GM12878 (cell line): ENCODE measurements around the gene MEIS2. TPM values are rescaled to one million over a fixed set of nuclear protein-coding genes. Genes with fewer than 3 reads are reported as not detected.

Source experiments
- ATAC-seq: fragments of 200-7000 bp; cut with Tn5 transposase; 3 replicates; pipeline ENCODE4 v1.9.1; 2020; ENCODE audit warnings: mild to moderate bottlenecking, moderate library complexity
- BruUV-seq: library from RNA; stranded (reverse); fragments of 400-500 nt; replicated peaks from 2 replicates; lab custom pipeline; 2021; lab: Mats Ljungman, UMichigan
- CTCF ChIA-PET: fragments of 300-600 bp; sonication (Branson Sonifier 250); formaldehyde crosslinking; extraction: SDS; loops from one replicate; lab custom pipeline; 2021; ENCODE audit warnings: inconsistent platforms; lab: Yijun Ruan, JAX
- POLR2A ChIA-PET: fragments of 350-600 bp; formaldehyde crosslinking; extraction: SDS; loops from one replicate; lab custom pipeline; 2021; ENCODE audit warnings: inconsistent platforms; lab: Charles Lee
- RAD21 ChIA-PET: fragments of 300-600 bp; sonication (Branson Sonifier 250); formaldehyde crosslinking; loops from one replicate; lab custom pipeline; 2023; ENCODE audit warnings: antibody characterized with exemption; ENCODE audit not compliant: unreplicated experiment; lab: Charles Lee
- SMC1A ChIA-PET: fragments of 300-600 bp; sonication (Branson Sonifier 250); formaldehyde crosslinking; loops from one replicate; lab custom pipeline; 2023; ENCODE audit not compliant: unreplicated experiment, uncharacterized antibody; lab: Charles Lee
- DNase-seq: peaks from one replicate; pipeline ENCODE4 v3.0.0-alpha.2; 2011; ENCODE audit warnings: low read depth, low spot score
- FAIRE-seq: peaks from 3 replicates; lab custom pipeline; 2011; peaks lifted over from hg19 to GRCh38; lab: Jason Lieb, UNC
- H2AFZ ChIP-seq: 2 replicates; pipeline ENCODE4 v1.6.0; 2011; ENCODE audit warnings: low read depth, low read length, control low read depth; ENCODE audit not compliant: control insufficient read depth
- H3K27ac ChIP-seq: 2 replicates; pipeline ENCODE4 v1.5.1; 2011; ENCODE audit warnings: control low read depth; ENCODE audit not compliant: control insufficient read depth, insufficient read depth
- H3K27me3 ChIP-seq, 2 experiments: replicated peaks in 1 of 2; 2 replicates each; pipeline versions ENCODE4 v1.6.0 to v1.6.1; 2011; ENCODE audit warnings: low read length in 1 of 2; ENCODE audit not compliant: control insufficient read depth in 2 of 2, insufficient read depth in 2 of 2
- H3K36me3 ChIP-seq, 2 experiments: 2 replicates each; pipeline ENCODE4 v1.5.1; 2011; ENCODE audit warnings: low read length in 1 of 2; ENCODE audit not compliant: control insufficient read depth in 2 of 2, insufficient read depth in 2 of 2
- H3K4me1 ChIP-seq: 2 replicates; pipeline ENCODE4 v1.6.1; 2011; ENCODE audit warnings: mild to moderate bottlenecking, low read length, moderate library complexity, mixed read lengths; ENCODE audit not compliant: control insufficient read depth, insufficient read depth
- H3K4me2 ChIP-seq: 2 replicates; pipeline ENCODE4 v1.6.0; 2011; ENCODE audit warnings: control low read depth; ENCODE audit not compliant: control insufficient read depth, insufficient read depth
- H3K4me3 ChIP-seq: fragments of 200-600 bp; sonication (generic); 2 replicates; pipeline ENCODE4 v1.5.1; 2016
- H3K79me2 ChIP-seq: 2 replicates; pipeline ENCODE4 v1.6.0; 2011; ENCODE audit warnings: low read length; ENCODE audit not compliant: control insufficient read depth, insufficient read depth
- H3K9ac ChIP-seq: 2 replicates; pipeline ENCODE4 v1.8.0; 2011; ENCODE audit warnings: low read length, control low read depth, mixed read lengths; ENCODE audit not compliant: control insufficient read depth, insufficient read depth
- H3K9me3 ChIP-seq: replicated peaks from 3 replicates; pipeline ENCODE4 v1.5.1; 2011; ENCODE audit warnings: mild to moderate bottlenecking, low read length; ENCODE audit not compliant: control insufficient read depth, insufficient read depth
- H4K20me1 ChIP-seq: 2 replicates; pipeline ENCODE4 v1.6.0; 2011; ENCODE audit not compliant: control insufficient read depth, insufficient read depth
- ZNF24 ChIP-seq: fragments of 450-650 bp; IDR thresholded peaks from 2 replicates; pipeline ENCODE4 v1.6.1; 2017; ENCODE audit warnings: antibody characterized with exemption, mild to moderate bottlenecking
- WGBS: methylation state at CpG from one replicate; pipeline ENCODE4 v1.1.6; 2016; ENCODE audit warnings: low lambda C conversion rate; ENCODE audit not compliant: insufficient replicate concordance, insufficient coverage; ENCODE audit errors: missing lambda C conversion rate; 5-methylcytosine and 5-hydroxymethylcytosine counted together
- in situ Hi-C: fragments of 300-500 bp; cut with MboI; formaldehyde crosslinking; loops from 9 replicates; pipeline ENCODE4 v1.14.3; 2018; ENCODE audit warnings: mixed read lengths
- intact Hi-C: fragments of 100-400 bp; cut with micrococcal nuclease; formaldehyde crosslinking; loops from one replicate; pipeline ENCODE4 v1.14.2; 2022; ENCODE audit not compliant: unreplicated experiment
- polyA plus RNA-seq, 11 experiments: library from polyadenylated mRNA; depleted of rRNA in 4 of 11; unstranded in 6 of 11; stranded (reverse) in 5 of 11; fragments of >200 nt; fragmentation: Nextera tagmentation in 4 of 11; fragmentation: Illumina TruSeq in 1 of 11; extraction: Ambion mirVana in 4 of 11; extraction: Trizol in 1 of 11; gene quantifications; 1 replicate in 1 of 11; 2 replicates in 10 of 11; pipeline versions ENCODE4 v1.2.1 to v1.2.3, GENCODE V29; 2011 to 2016; ENCODE audit warnings: inconsistent platforms in 2 of 11, missing spikeins in 2 of 11, low read depth in 1 of 11
- total RNA-seq, 4 experiments: library from RNA; depleted of rRNA in 3 of 4; stranded (reverse); fragments of >200 nt in 3 of 4; fragmentation: Illumina TruSeq in 1 of 4; extraction: Trizol in 1 of 4; gene quantifications; 2 replicates each; pipeline versions ENCODE4 v1.2.1 to v1.2.3, GENCODE V29; 2013 to 2021
- TF ChIP-seq, protein P1 (sequence below): IDR thresholded peaks from 2 replicates; pipeline ENCODE4 v1.6.1; 2011; ENCODE audit warnings: mild to moderate bottlenecking, low read depth, low read length, moderate library complexity; ENCODE audit not compliant: insufficient replicate concordance
- TF ChIP-seq, protein P2 (sequence below): fragments of 450-650 bp; IDR thresholded peaks from 2 replicates; pipeline ENCODE4 v1.6.1; 2017; ENCODE audit warnings: borderline replicate concordance
- TF ChIP-seq, protein P3 (sequence below): IDR thresholded peaks from 2 replicates; pipeline ENCODE4 v1.6.1; 2012; ENCODE audit warnings: low read depth, low read length, improper control_type of control experiment

The MEIS2 gene
- total and polyA plus RNA-seq, 10 of the 15 experiments (the other 5 are each of a cell fraction or from before 2014, with no cell fraction given), result 9.2 to 54.0 (median 20.4) TPM

DNA sequence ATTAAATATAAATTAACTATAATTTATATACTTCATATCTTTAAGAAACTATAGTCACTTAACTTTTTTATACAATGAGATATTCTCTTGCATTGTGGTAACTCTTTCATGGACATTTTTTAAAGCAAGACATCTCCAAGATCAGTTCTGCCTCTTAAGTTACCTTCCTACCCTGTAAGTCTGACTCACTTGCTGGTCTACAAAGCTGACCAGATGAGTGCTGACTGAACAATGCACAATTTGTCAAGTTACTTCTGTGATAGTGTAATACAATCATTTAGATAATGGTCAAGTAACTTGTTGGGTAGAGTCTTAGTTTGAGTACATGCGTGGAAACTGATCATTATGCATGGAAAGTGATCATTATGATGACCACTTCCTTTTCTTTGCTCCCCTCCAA lies 145.9 kb downstream of the MEIS2 start (continued):
- TF ChIP-seq, protein P1, sequence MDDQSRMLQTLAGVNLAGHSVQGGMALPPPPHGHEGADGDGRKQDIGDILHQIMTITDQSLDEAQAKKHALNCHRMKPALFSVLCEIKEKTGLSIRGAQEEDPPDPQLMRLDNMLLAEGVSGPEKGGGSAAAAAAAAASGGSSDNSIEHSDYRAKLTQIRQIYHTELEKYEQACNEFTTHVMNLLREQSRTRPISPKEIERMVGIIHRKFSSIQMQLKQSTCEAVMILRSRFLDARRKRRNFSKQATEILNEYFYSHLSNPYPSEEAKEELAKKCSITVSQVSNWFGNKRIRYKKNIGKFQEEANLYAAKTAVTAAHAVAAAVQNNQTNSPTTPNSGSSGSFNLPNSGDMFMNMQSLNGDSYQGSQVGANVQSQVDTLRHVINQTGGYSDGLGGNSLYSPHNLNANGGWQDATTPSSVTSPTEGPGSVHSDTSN, result no peak
- TF ChIP-seq ZNF24, result no peak
- TF ChIP-seq, protein P2, sequence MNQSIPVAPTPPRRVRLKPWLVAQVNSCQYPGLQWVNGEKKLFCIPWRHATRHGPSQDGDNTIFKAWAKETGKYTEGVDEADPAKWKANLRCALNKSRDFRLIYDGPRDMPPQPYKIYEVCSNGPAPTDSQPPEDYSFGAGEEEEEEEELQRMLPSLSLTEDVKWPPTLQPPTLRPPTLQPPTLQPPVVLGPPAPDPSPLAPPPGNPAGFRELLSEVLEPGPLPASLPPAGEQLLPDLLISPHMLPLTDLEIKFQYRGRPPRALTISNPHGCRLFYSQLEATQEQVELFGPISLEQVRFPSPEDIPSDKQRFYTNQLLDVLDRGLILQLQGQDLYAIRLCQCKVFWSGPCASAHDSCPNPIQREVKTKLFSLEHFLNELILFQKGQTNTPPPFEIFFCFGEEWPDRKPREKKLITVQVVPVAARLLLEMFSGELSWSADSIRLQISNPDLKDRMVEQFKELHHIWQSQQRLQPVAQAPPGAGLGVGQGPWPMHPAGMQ, result no peak

DNA sequence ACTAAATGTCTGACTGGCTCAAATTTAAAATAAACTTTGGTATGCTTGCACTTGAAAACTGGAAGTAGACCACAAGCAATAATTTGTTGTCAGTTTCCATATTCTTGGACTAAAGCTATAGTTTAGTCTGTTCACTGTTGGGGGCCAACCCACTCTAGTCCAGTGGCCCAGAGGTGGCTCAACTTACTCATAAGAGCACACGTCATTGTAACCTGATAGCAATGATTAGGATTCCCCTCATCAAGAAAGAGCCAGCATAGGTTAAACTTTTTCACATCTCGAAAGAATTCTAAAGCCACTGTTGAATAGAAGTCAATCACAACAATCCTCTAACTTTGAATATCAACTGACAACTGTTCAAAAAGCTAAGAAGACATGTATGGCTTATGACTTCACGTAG lies 147.0 kb downstream of the MEIS2 start:
- H3K27ac ChIP-seq, result no peak overlapping the region
- H3K9ac ChIP-seq, result no peak overlapping the region
- FAIRE-seq (no peak), ATAC-seq (no peak), DNase-seq (no peak)
- in situ Hi-C loops (no loop called here), intact Hi-C loops (no loop called here)
- no peaks in the 10 kb centered on the region; a peak in 1 of 4 replicates for H3K36me3 ChIP-seq
- no peaks in the 10 kb centered on the region for H3K9me3 ChIP-seq
- H3K27me3 ChIP-seq, result no peaks in the 10 kb centered on the region
- no peaks in the 10 kb centered on the region for H3K79me2 ChIP-seq
- H3K4me2 ChIP-seq, result no peak overlapping the region
- CTCF ChIA-PET, result interaction anchor here (0.7 to 0.9 kb wide), 3 partner anchors 9 to 67 kb away, joined by 3 to 4 read pairs (median 3); no protein-coding TSS in a partner anchor
- 44% methylated on average over 3 of the region's 3 CpGs for WGBS
- RAD21 ChIA-PET, result no interaction called here
- no peaks in the 10 kb centered on the region for H3K4me1 ChIP-seq
- POLR2A ChIA-PET, result no interaction called here
- H3K4me3 ChIP-seq, result no peak overlapping the region
- H4K20me1 ChIP-seq, result no peaks in the 10 kb centered on the region
- SMC1A ChIA-PET, result interaction anchor here (1.0 to 1.6 kb wide), 3 partner anchors 9 to 19 kb away, joined by 3 to 5 read pairs (median 4); no protein-coding TSS in a partner anchor
- no TSS peak for BruUV-seq
- no peak overlapping the region for H2AFZ ChIP-seq
- TF ChIP-seq, protein P3, sequence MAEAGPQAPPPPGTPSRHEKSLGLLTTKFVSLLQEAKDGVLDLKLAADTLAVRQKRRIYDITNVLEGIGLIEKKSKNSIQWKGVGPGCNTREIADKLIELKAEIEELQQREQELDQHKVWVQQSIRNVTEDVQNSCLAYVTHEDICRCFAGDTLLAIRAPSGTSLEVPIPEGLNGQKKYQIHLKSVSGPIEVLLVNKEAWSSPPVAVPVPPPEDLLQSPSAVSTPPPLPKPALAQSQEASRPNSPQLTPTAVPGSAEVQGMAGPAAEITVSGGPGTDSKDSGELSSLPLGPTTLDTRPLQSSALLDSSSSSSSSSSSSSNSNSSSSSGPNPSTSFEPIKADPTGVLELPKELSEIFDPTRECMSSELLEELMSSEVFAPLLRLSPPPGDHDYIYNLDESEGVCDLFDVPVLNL, result no peak
- TF ChIP-seq, protein P1, result no peak
